ENCODE data around the gene CAPN6.

Gene CAPN6, protein sequence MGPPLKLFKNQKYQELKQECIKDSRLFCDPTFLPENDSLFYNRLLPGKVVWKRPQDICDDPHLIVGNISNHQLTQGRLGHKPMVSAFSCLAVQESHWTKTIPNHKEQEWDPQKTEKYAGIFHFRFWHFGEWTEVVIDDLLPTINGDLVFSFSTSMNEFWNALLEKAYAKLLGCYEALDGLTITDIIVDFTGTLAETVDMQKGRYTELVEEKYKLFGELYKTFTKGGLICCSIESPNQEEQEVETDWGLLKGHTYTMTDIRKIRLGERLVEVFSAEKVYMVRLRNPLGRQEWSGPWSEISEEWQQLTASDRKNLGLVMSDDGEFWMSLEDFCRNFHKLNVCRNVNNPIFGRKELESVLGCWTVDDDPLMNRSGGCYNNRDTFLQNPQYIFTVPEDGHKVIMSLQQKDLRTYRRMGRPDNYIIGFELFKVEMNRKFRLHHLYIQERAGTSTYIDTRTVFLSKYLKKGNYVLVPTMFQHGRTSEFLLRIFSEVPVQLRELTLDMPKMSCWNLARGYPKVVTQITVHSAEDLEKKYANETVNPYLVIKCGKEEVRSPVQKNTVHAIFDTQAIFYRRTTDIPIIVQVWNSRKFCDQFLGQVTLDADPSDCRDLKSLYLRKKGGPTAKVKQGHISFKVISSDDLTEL

DNA sequence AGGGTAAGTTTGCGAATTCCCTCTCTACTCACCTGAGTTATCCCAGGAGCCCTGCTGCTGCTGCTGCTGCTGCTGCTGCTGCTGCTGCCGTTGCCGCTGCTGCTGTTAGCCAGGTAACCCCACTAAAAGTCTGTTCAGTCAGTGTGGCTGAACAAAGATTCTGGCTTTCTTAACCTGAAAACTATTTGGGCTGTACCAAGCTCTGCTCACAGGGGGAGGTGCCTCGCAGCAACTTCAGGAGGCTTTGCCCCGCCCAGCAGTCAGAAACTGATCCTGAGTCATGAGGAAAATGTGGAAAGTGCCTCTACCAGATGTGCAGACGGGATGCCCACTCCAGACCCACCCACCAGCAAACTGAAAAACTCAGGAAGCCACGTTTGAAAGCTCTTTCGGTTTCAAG is at the start of gene CAPN6:
Gene CAPN6 (minus strand): TSS at position 145 of the 400 bp plus-strand sequence. CDS start 6,547 bp downstream, outside the sequence.
- DNase-seq (ENCODE audit: low read depth), result peak; percentile 4

DNA sequence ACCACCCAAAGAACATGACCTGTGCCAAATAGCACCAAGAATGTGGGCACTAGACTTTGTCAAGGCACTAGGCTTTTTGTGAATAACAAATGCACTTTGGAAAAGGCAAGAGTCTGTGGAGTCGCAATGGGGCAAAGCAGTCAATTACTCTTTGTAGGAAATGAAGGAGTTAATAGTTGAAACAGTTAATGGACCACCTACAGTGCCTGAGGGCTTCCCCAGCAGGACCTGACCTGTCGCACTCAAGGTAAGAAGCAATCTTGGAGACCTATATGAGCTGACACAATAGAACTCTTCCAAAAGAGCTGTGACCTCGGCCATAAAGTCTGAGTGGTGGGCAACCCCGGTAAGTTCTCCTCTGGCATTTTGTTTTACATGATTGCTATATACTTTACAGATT is 49.2 kb upstream of the CAPN6 start:
- no peak for DNase-seq (ENCODE audit: low read depth)

DNA sequence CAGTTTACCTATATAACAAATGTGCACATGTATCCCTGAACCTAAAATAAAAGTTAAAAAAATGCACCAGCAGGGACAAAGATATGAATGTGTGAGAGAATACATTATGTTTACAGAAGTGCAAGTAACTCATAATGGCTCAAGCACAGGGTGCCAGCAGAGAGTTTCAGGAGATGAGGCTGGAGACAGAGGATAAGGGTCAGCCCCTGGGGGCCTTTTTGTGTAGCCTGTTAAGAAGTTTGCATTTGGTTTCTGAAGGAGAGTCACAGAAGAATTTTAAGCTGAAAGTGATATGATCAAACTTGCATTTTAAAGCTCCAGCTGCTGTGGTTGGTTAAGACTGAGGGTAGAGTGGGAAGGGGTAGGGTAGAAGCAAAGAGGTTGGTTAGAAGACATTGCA is 48.6 kb upstream of the CAPN6 start:
- no peak for DNase-seq (ENCODE audit: low read depth)

DNA sequence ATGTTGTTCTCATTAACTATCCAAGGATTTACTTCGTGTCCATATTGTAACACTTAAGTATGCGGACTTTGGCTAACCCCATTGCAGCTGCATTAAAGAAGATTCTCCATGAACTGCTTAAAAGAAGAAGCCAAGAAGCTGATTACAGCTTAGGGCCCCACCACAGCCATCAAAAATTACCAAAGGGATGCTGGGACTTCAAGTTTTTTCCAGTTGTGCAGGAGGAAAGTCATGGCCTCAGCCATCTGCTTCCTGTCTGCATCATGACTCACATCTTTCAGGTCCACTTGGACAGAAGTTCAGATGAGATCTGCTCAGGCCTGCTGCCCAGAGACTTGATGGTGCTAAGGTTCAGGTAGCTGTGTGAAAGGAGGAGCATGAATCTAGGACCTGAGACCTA is 38.8 kb upstream of the CAPN6 start:
- no peak for DNase-seq (ENCODE audit: low read depth)

DNA sequence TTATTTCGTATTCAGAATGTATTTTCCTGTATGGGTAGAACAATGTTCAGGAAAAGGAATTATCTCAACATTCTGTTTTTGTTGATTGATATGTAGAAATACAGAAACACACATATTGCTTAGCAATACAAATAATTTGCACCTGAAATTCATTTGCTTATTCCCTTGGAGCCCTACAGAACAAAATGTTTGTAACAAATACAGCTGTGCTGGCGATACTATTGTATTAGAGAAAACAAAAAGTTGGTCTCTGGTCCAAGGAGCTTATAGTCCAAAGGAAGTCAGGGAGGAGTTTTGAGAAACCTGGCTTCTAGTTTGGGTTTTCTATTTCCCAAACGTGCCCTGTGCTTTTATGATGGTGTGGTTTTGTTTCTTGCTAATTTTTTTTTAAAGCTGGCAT is 37.8 kb upstream of the CAPN6 start:
- DNase-seq (ENCODE audit: low read depth), result no peak

DNA sequence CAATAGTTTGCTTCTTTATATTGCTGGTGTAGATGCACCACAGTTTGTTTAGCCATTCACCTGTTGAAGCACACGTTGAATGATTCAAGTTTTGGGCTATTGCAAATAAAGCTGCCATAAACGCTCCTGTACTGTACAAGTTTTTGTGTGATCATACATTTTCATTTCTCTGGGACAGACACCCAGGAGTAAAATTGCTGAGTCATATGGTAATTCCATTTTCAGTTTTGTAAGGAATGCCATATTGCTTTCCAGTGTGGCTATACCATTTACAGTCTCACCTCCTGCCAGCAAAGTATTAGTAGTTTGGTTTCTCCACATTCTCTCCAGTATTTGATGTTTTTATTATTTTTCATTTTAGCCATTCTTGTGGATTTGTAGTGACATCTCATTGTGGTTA is 32.0 kb upstream of the CAPN6 start:
- no peak for DNase-seq (ENCODE audit: low read depth)

DNA sequence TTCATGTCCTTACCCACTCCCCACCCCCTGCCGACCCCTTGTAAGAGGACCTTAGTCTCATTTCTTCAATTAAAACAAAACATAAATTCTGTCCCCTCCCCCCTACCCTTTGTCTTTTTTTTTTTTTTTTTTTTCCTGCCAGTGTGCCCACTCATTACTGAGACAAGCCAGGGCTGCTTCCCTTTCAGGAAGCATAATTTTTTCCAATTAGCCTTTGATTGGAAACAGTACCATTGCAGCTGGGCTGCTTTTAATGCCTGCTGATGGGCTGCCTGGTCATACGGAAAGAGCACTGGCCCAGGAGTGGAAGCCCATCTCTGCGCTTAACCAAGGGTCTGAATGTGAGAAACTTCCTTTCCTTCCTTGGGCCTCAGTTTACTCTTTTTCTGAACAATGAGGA is 18.6 kb upstream of the CAPN6 start:
- no peak for DNase-seq (ENCODE audit: low read depth)

DNA sequence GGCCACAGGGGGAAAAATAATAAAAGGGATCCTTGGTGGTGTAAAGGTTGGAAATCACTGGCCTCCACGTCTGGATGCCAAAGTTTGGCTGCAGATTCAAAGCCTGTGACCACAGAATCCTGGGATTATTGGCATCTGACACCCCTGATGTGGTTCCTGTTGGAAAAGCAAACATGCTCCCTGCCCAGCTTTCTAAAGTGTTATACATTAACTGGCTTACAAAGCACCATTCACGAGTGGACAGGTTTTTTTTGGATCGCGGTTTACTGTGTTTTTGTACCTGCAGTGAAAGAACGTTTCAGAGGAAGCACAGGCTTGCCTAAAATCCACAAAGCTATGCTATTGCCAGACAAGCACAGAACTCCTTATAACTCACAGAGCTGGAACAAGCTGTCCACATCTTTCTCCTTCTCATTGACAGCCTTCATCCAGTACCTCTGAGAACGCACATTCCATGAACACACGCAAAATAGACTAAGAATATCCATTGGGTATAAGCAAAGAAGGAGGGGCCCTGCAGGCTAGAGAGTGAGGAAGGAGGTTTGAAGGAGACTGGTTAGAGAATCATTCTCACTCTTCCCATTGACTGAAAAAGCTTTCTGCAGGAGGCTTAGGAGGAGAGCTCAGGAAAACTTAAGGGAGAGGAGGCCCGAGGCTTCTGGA is 14.5 kb upstream of the CAPN6 start:
- no peak for DNase-seq (ENCODE audit: low read depth)

DNA sequence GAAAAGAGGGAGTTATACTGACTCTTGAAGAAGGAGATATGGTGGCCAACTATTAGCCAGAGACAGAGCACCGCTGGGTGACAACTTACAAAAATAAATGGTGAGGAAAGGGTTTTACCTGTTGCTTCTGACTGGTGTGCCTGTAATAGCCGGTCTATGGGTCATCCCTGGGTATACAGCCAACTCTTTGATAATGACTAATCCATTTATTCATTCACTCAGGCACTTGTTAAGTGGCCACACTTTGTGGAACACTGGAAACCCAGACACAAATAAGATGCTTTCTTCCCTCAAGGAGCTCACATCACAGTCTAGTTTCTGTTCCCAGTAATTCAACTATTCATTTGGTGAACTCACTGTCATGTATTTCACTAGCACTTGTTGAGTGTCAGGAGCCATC is 13.2 kb upstream of the CAPN6 start:
- DNase-seq (ENCODE audit: low read depth), result no peak

DNA sequence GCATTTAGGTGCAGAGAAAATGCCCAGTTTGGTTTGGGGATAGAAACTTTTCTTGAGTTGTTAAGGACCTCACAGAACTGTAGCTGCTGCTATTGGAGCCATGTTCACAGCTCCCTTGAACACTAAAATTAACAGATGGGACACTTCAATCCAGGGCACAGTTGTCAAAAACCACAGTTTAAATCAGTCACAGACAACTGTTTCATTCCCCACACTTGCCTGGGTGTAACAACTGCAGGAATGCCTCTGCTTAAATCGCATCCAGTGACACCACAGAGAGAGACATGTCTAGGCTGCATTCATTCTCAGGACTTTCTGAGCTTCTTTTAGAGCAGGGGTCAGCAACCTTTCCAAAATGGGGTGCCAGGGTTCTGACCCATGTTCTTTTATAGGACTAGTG is 12.7 kb upstream of the CAPN6 start:
- no peak for DNase-seq (ENCODE audit: low read depth)

DNA sequence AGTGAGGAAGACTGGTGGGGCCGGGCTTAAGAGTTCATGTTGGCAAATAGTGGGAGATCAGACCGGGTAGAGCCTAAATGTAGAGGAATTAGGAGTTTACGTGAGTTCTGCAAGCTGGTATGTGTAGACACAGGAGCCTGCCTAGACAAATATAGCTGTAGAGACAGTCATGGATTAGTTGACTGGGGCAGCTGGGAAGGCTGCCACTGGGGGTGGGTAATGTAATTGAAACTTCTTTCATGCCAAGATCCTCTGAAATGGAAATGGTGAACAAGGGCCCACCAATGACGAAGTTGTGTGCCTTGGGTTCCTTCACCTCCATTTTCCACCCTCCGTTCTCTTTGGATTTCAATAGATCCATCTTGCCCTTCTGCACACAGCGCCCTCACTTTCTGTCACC is 11.9 kb upstream of the CAPN6 start:
- no peak for DNase-seq (ENCODE audit: low read depth)

DNA sequence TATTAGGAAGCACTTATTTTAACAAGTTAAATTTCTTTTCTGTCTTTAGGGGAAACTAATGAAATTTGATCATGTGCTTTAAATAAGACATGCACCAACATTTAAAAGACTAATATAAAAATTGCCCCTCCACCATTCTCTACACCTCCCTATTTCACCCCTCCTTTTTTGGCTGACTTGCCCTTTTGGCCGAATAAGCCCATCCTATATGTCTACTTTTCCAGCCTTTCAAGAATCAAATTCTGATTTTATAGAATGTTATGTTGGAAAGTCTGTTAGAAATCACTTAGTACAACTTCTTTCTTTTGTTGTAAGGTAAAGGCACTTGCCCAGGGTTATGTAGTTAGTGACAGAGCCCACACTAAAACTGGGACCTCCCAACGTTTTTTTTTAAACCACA is 1.8 kb downstream of the CAPN6 start:
- DNase-seq (ENCODE audit: low read depth), result no peak

DNA sequence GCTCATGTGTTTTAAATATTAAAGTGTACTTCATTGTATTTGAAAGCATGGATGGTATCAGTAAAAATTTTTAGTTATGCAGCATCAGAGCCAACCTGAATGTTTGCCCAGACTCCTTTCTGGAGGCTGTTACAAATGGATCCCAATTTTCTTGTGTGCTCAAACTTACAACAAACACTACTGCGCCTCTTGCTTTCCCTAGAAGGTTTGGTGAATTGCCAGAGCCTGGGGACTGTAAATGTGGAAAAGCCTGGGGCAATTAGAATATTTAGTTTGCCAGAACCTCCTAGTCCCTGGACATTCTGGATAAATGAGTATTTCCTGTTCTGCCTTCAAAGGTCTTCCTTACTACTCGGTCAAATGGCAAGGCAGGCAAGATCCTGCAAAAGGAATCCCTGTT is 4.8 kb downstream of the CAPN6 start:
- no peak for DNase-seq (ENCODE audit: low read depth)

DNA sequence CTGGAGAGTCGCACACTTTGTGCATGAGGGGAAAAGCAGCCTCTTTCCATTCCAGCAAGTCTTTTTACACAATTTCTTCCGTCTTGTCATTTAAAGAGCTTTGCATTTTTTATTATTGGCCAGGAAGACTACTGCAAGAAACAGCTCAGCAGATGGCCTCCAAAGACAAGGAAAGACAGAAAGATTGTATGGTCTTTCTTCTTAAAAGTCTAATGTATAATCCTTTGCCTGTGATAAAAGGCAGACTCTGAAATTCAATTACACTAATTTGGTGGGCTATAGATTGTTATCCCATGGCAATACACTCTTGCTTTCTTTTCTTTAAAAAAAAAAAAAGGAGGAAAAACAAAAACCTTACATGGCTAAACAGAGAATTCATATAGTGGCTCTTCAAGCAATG is 5.9 kb downstream of the CAPN6 start:
- no peak for DNase-seq (ENCODE audit: low read depth)

DNA sequence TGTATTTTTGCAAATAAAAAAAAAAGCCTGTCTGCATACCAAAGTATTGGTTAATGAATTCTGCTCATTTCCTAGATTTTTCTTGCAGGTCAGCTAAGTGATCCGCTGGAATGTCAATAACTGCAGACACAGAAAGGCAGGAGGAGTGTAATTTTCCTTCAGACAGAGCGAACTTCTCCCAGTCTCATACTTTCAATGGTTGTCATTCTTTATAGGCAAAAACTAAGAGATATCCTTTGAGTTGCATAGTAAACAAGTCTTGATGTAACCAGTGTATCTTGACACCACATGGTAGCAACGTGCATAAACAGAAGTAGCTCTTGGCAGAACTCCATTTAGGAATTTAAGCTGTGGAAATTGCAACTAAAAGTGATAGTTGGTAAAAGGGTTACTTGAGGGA is 8.2 kb downstream of the CAPN6 start:
- no peak for DNase-seq (ENCODE audit: low read depth)

DNA sequence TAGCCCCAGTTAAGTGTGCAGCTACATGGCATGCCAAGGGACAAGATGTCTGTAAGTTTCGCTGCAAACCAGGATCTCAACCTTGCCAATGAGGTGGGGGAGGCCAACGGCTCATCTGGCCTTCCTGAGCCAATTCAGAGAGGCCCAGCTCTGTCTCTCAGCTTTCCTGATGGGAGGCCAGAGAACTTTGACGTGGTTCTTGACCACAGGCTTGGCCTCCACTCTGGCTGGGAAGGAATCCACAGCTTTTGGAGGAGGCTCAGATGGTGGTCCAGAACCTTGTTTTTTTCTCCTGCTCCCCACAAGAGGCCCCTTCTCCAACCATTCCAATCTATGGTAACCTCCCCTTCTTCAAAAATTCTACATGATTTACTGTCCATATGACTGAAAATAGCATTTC is 9.8 kb downstream of the CAPN6 start:
- no peak for DNase-seq (ENCODE audit: low read depth)

DNA sequence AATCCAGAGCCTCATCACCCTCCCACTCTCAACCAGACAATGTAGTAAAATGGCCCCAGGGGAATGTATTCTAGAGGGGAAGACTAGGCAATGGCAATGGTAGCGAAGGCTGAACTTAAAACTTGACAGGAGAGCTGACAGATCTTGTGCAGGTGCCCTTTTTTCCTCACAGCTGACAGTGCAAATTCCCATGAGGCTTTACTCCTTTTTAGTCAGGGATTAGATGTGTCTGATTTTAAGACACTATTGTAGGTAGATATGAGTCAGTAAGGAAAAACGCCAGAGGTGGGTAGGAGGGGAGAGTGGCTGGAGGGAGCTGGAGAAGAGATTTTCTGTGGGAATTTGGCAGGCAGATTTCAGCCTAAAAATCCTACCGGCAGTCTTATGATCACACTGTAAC is 10.7 kb downstream of the CAPN6 start:
- no peak for DNase-seq (ENCODE audit: low read depth)

DNA sequence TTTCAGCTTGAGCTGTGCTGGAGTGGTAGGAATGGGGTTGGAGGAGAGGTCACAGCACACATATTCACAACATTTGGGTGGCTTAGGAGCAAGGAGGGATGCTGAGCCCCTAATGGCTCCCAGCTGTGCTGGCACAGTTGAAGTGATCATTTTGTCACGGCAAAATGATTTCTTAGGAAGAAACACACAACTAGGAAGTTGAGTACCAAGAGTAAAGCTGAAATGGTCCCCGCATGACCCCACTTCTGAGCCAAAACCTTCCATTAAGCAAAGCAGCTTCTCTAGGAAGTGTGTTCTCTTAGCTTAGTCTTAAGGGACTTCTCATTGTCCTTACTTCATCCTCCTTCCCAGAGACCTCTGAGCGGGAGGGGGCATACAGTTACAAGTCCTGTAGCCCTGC is 12.6 kb downstream of the CAPN6 start:
- no peak for DNase-seq (ENCODE audit: low read depth)

DNA sequence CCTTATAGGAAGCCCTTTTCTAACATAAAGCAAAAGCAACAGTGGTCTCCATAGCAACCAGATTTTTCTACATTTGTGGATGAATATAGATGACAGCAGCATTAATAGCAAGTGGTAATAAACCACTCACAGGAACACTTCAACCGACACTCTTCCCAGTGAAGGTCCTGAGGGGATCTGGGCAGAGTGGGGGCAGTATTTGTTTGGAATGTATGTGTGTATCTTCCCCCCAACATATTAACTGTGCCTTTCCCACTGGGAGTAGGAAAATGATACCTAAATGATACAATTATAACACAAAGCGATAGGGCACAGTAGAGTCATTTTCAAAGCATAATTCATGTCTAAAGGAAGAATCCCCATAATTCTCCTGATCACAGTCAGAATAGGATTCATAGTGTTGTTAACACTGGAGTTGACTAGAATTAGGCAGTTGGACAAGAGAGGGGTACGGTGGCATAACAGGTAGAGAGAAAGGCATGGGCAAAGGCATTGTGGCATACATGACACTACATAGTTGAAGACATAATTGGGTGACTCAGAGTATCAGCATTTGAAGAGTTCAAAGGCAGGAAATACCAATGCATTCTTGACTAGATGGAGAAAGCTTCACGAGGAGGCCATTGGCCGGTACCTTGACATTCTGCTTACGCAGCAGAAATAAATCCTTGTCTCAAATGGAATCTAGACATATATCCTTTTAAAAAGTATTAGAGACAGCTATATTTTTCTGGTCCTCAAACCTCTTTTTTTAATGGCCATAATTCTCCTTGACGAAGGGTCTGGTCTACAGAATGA is 15.2 kb downstream of the CAPN6 start:
- no peak for DNase-seq (ENCODE audit: low read depth)

DNA sequence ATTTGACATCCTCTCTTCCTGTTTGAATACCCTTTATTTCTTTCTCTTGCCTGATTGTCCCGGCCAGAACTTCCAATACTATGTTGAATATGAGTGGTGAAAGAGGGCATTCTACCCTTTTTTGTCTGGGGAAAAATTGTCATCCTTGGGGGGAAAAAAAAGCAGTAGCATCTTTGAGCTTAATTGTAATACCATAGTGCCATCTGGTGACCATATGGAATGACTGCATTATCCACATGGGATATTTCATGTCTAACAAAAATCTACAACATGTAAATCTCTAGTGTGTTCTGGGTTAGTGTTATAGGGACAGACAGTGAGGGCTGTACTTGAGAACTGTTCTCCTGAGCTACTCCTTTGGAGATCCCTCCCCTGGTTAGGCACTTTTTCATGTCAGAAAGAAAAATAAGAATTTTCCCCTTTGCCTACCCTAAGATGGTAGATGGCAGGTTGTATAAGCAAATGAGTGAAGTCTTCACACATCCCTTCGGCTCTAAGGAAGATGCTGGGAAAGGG is 26.0 kb downstream of the CAPN6 start:
- DNase-seq (ENCODE audit: low read depth), result peak; percentile 2

DNA sequence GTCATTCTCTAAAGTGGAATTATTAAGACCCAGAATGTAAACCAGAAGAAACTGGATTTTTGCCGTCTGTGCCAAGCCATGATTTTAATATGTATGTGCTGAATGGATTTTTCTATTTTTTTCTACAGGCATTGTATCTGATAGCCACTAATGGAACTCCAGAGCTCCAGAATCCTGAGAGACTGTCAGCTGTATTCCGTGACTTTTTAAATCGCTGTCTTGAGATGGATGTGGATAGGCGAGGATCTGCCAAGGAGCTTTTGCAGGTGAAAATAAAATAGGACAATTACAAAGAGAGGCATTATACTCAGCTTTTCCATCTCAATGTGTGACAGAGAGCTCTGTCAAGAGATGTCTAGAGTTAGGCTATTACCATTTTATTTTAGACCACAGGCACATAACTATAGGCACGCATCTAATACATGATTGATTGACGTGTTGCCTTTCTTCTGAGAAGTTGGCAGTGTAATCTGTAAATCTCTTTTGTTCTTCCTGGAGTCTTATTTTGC is 53.9 kb downstream of the CAPN6 start:
- DNase-seq (ENCODE audit: low read depth), result no peak

DNA sequence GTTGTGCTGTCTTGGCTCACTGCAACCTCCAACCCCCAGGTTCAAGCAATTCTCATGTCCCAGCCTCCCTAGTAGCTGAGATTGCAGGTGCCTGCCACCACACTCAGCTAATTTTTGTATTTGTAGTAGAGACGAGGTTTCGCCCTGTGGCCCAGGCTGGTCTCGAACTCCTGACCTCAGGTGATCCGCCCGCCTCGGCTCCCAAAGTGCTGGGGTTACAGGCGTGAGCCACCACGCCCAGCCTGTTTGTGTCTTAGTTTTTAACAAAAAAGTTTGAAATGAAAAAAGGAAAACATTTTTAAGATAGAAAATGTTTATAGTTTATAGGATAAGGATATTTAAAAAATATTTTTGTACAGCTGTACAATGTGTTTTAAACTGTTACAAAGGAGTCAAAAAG is 62.4 kb downstream of the CAPN6 start:
- no peak for DNase-seq (ENCODE audit: low read depth)
